H7 (cell line): ENCODE results near the gene VSTM2B. TPM values are rescaled to one million over a fixed set of nuclear protein-coding genes. Genes with fewer than 3 reads are reported as not detected.
A peak's percentile ranks its signal among the peaks of the same experiment; 100 is the strongest.
"Not testable (repeated sequence)": the region's sequence is repeated elsewhere in the genome, so short reads cannot be mapped to it uniquely, and the experiment has no call there.

Experiments used
- DNase-seq: peaks from one replicate; pipeline ENCODE4 v3.0.0; 2012
- H3K27me3 ChIP-seq: 2 replicates; pipeline ENCODE4 v1.6.0; 2011; ENCODE audit warnings: mild to moderate bottlenecking, low read length; ENCODE audit not compliant: control insufficient read depth, insufficient read depth
- H3K36me3 ChIP-seq: replicated peaks from 2 replicates; pipeline ENCODE4 v1.5.1; 2011; ENCODE audit warnings: low read length; ENCODE audit not compliant: control insufficient read depth, insufficient read depth
- H3K4me3 ChIP-seq: 2 replicates; pipeline ENCODE4 v1.5.1; 2011; ENCODE audit warnings: low read depth, mild to moderate bottlenecking, control low read depth, low read length, moderate library complexity; ENCODE audit not compliant: insufficient read depth
- total RNA-seq: library from RNA; depleted of rRNA; stranded (reverse); fragments of >200 nt; shearing (Covaris generic); gene quantifications from 2 replicates; pipeline ENCODE4 v1.2.3, GENCODE V29; 2014; rRNA removed

VSTM2B gene
- total RNA-seq, result 0.48 and 0.96 TPM in 2 replicates

DNA sequence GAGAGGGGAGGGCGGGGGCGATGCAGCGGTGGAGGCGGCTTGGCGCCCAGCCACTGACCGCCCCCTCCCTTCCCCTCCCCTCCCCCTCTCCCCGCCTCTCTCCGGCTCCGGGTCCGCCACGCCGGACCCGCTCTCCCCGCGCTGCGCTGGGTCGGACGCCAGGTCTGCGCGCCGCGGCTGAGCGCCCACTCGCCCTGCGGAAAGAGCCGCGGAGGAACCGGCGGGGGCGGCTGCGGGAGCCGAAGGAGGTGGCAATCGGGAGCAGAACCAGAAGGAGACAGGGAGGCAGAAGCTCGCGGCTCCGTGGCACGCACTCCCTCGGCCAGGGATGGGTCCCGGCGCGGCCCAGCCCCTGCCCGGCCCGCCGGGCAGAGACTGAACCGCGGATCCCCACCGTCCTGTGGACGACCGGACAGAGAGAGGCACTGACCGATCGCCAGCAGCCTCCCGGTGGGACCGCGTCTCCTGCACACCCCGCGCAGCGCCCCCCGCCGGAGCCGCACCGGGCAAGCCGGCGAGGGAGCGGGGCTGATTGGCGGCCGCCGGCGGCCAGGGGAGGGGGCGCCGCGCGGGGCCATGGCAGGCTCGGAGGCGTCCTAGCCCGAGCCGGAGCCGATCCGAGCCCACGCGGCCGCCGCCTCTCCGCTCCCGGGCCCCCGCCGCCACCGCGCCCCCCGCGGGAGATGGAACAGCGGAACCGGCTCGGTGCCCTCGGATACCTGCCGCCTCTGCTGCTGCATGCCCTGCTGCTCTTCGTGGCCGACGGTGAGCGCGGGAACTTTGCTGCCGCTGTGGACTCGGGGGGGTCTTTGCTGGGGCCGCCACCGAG lies at the start of gene VSTM2B:
Gene VSTM2B (plus strand): TSS at position 94 of the 829 bp plus-strand sequence. CDS start 590 bp downstream, at position 684.
- peak within 1 kb of the TSS; percentile 54 for H3K4me3 ChIP-seq
- peak; percentile 86 for DNase-seq

DNA sequence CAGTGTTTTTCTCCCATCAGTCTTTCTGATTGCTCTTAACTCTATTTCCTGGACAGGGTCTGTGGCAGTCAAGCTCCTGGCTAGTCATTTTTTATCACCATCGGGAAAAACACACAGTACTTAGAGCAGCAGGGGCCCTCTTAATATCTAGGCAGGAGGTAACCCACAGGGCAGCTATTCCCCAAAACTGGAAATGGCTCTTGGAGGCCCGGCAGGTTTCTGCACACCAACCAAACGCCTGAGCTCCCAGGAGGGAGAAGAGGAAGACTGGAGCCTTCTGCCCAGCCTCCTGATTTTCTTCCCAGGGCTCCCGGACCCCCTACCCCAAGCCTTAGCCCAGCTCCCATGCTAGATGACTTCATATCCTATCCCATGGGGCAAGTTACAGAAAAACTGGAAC lies 49.3 kb upstream of the VSTM2B start:
- Histone ChIP-seq H3K27me3 (no peaks in the 10 kb centered on the region), H3K4me3 (no peak overlapping the region), H3K36me3 (no peaks in the 10 kb centered on the region)
- no peak for DNase-seq

More for the DNA sequence above, at the start of gene VSTM2B:
- H3K27me3 ChIP-seq, result peaks cover 84% of the 10 kb centered on the region
- H3K36me3 ChIP-seq, result no peaks in the 10 kb centered on the region

DNA sequence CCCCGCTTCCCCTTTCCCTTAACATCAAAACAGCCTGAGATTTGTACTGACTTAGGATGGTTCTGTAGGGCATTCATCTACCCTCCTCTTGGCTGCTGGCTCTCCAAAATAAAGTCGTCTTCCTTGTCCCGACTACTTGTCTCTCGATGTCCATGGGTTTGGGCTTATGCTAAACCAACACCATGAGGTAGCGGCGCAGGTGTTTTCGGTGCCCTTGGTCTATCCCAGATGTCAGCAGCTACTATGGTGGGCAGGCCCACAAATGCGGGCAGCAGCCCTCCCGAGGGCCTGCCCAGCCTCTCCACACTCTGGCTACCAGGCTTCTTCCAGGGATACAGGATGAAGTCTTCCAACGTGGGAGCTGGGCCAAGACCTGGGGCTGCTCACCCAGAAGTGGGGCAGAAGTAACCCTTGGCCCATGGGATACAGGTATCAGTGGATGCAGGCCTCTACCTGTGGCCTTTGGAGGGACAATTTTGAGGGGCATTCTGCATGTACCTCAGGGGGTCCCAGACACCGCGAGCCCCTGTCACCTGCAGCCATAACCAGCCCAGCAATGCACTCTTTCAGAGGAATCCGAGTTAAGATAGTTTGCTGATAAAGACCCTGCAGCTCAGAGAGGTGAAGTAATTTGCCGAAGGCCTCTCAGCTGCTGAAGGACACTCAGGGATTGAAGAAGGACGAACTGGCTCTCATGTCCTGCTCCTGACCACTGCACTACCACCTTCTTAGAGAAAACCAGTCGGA lies 47.8 kb upstream of the VSTM2B start:
- no peak for DNase-seq
- no peaks in the 10 kb centered on the region for H3K36me3 ChIP-seq
- H3K4me3 ChIP-seq, result no peak overlapping the region
- H3K27me3 ChIP-seq, result no peaks in the 10 kb centered on the region

DNA sequence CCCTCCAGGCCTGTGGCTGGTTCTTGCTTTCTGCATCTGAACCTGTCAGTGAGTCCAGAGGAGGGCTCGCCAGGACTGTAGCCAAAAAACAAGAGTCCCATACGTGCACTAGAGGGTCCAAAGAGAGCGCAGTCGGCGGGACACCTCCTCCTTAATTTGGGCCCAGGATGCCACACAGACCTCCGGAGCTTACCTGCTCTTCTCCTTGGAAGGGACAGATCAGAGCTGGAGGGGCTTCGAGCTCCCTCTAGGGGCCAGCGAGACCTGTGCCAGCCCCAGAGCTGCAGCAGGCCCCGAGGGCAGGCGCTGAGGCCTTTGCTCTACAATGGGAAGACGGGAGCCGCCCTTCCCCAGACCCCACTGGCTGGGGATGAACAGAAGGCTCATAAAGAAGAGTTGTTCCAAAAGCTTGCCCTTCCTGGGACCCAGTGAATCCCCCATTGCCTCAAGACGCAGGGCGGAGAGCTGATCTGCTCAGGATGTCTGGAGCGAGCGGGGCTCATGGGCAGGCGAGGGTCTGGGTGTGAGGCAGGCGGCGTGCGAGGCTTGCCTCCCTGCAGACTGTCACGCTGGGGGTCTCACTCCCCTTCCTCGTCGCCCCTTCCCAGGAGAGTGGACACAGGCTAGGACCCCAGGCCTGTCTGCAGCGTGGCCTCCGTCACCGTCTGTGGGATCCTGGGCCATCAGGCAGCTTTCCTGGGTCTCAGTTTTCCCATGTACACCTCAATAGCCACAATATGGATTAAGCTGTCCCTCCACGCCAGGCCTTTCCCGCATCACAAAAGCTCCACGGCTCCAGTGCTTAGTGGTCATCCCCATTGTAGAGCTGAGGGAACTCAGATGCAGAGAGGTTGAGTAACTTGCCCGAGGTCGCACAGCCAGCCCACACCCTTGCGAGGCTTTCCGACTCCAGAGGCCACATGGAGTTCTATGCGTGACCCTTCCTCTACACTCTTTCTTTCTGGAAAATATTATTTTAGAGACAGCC lies 46.9 kb upstream of the VSTM2B start:
- Histone ChIP-seq H3K4me3 (no peak overlapping the region), H3K27me3 (no peaks in the 10 kb centered on the region), H3K36me3 (no peaks in the 10 kb centered on the region)
- peak; percentile 90 for DNase-seq

DNA sequence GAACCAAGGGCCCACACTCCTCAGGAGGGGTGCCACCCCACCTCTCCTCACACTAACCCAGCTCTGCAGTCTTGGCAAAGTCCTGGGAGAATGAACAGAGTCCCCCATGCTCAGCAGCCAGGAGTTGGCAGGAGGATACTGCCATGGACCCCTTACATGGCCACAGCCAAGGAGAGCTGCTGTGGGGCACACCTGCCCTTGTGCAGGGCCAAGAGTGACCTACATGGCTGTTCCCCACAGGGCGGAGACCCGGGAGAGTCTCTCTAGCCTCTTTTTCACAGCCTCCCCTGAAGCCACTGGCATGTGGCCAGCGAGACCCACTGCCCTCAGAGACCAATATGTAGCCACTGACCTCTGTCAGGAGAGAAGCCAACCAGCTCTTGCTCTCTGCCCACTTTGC lies 45.9 kb upstream of the VSTM2B start:
- no peak for DNase-seq

DNA sequence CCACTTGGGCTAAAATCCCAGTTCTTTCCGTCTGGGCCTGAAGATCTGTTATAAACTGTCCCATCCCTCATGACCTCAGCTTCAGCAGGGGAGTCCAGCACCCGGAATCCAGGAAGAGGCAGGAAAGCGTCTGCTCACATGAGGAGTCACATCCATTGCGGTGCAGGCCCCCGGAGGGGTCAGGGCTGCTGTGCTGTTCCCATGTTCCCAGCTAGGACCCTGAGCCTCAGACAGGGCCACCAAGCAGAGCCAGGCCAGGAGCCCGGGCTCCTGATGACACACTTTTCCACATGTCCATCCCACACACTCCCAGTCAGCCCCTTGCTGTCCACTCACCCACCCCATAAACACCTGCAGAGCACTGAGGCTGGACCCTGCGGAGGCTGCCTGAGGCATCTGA lies 45.3 kb upstream of the VSTM2B start:
- no peaks in the 10 kb centered on the region for H3K36me3 ChIP-seq
- no peak overlapping the region for H3K4me3 ChIP-seq
- no peaks in the 10 kb centered on the region for H3K27me3 ChIP-seq
- no peak for DNase-seq

More for the DNA sequence above, 45.9 kb upstream of the VSTM2B start:
- Histone ChIP-seq H3K27me3 (no peaks in the 10 kb centered on the region), H3K4me3 (no peak overlapping the region), H3K36me3 (no peaks in the 10 kb centered on the region)

DNA sequence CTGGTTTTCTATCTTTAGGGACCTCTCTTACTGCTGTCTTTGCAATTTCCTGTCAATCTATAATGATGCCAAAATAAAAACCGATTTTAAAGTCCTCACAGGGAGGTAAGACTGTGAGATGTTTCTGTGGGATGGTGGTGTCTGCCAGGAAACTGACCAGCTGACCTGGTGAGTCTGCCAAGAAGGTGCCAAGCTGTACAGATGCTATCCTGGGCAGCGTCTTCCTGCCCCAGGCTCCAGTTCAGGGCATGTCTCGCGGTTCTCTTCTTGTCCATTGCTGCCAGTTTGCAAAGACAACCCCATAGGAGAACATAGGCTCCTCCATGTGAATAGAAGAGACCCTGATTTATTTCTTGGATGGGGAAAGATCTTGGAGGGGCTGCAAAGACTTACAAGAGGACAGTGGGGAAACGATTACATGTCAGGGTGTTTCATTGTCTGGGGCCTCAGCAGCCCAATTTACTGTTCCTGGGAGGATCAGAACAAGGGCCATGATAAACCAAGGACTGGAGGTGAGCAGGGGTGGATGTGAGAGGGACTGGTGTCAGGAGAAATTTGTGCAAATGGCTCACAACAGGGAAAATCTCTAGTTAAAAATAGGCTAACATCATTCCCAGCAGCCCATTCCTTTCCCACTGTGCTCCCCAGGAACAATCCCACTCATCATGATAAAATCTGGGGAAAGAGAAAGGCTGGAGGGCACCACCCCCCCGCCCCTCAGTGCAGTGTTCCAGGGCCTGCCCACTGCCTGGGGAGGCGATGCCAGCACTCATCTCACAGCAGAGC lies 42.7 kb upstream of the VSTM2B start:
- no peak for DNase-seq

DNA sequence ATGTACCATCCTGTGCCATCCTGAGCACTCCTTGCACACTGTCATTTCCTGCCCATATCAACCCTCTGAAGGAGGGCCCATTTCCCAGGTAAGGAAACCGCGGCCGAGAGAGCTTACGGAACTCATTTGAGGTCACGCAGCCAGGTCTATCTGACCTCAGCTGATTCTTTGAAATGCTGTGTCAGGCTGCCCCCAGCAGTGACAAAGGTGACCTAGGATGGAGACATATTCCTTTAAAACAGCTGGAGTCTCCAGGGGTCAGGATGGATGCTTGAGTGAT lies 42.2 kb upstream of the VSTM2B start:
- no peak overlapping the region for H3K4me3 ChIP-seq
- H3K27me3 ChIP-seq, result no peaks in the 10 kb centered on the region
- H3K36me3 ChIP-seq, result no peaks in the 10 kb centered on the region
- DNase-seq, result no peak

More for the DNA sequence above, 42.7 kb upstream of the VSTM2B start:
- Histone ChIP-seq H3K27me3 (no peaks in the 10 kb centered on the region), H3K36me3 (no peaks in the 10 kb centered on the region), H3K4me3 (no peak overlapping the region)

DNA sequence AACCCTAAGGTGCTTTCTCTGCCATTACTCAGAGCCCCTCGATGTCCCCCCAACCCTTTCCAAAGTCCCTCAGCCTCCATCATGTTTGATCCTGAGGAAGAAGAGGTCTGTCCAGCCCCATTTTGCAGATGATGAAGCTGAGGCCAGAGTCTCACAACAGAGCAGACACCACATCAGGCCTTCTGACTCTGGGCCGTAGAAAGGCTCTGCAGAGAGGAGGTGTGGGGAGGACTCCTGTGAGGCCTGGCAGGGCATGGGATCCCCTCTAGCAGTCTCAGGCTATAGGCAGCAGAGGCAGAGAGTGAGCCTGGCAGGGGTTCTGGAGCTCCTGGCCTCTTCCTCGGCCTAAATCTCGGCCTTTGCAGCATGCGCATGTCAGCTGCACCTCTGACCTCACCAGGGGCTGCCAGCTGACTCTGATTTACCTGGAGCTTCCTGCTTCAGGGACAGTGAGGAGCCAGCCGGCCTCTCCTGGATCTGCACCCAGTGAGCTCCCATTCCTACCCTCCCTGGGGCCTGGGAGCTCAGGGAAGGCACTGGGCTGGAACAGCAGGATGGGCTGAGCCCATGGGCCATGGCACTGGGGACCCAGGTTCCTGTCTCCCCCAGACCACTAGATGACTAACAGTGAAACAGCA lies 41.7 kb upstream of the VSTM2B start:
- DNase-seq, result no peak
- no peak overlapping the region for H3K4me3 ChIP-seq
- H3K27me3 ChIP-seq, result no peaks in the 10 kb centered on the region
- H3K36me3 ChIP-seq, result no peaks in the 10 kb centered on the region

DNA sequence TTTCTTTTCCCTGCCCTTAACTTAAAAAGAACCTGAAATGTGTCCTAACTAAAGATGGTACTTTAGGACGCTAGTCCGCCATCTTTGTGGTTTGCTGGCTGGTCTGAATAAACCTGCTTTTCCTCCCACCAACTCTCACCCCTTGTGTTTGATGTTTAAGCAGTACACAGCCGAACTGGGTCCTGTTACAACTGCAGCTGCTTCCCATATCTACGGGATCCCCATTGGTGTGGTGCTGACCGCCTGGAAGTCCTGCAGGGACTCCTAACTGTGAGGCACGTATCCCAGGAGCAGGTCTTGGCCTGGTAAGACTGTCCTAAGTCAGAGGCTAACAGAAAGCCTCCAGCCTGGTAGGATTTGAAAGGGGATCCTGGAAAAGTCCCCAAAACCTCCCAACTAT lies 40.9 kb upstream of the VSTM2B start:
- no peak for DNase-seq
- Histone ChIP-seq H3K36me3 (no peaks in the 10 kb centered on the region), H3K4me3 (no peak overlapping the region), H3K27me3 (no peaks in the 10 kb centered on the region)

DNA sequence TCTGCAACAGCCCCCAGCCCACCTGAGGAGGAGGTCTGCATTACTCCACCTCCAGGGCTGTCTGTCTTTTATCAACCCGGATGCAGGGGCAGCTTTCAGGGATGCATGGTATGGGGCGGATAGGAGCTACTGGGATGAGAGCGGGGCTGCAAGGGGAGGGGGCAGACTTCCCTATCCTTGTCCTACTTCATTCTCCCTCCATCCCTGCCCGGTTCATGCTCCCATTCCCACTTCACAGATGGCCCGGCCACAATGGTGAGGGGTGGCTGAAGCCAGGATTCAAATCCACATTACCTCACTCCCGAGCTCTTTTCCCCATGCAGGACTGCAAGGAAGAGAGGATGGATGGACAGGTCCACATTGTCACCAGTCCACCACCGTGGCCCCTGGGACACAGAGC lies 40.5 kb upstream of the VSTM2B start:
- Histone ChIP-seq H3K27me3 (no peaks in the 10 kb centered on the region), H3K4me3 (no peak overlapping the region), H3K36me3 (no peaks in the 10 kb centered on the region)
- DNase-seq, result no peak

DNA sequence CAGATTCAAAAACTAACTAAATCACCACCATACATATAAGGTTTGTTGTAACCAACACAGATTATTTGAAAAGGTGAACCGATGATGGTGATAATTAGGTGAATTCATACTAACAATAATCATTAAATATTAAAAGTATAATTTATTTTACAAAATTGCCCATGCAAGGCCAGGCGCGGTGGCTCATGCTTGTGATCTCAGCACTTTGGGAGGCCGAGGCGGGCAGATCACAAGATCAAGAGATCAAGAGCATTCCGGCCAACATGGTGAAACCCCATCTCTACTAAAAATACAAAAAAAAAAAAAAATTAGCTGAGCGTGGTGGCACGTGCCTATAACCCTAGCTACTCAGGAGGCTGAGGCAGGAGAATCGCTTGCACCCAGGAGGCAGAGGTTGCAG lies 38.8 kb upstream of the VSTM2B start:
- not testable (repeated sequence) for H3K27me3 ChIP-seq, DNase-seq, H3K4me3 ChIP-seq, H3K36me3 ChIP-seq

DNA sequence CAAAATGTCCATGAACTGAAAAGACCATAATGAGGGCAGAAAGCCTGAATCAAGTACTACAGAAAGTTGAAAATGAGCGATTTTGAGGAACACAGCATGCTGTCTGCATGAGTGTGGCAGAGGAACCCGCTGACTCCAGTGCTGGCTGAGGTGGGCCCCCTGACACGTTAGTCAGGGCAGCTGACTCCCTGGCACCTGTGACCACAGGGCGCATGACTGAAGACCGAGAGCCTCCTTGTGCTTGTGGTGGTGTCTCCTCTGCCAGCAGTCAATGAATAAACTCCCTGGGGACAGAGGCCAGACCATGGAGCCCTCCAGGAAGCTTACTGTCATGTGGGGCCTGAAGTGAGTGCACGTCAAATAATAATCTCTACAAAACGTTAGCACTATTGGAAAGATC lies 38.4 kb upstream of the VSTM2B start:
- H3K4me3 ChIP-seq, result no peak overlapping the region
- no peak for DNase-seq
- H3K27me3 ChIP-seq, result no peaks in the 10 kb centered on the region
- no peaks in the 10 kb centered on the region for H3K36me3 ChIP-seq
